Measurements from ENCODE around the gene APOBR.
"Not testable (repeated sequence)": the region's sequence is repeated elsewhere in the genome, so short reads cannot be mapped to it uniquely, and the experiment has no call there.

APOBR gene, protein sequence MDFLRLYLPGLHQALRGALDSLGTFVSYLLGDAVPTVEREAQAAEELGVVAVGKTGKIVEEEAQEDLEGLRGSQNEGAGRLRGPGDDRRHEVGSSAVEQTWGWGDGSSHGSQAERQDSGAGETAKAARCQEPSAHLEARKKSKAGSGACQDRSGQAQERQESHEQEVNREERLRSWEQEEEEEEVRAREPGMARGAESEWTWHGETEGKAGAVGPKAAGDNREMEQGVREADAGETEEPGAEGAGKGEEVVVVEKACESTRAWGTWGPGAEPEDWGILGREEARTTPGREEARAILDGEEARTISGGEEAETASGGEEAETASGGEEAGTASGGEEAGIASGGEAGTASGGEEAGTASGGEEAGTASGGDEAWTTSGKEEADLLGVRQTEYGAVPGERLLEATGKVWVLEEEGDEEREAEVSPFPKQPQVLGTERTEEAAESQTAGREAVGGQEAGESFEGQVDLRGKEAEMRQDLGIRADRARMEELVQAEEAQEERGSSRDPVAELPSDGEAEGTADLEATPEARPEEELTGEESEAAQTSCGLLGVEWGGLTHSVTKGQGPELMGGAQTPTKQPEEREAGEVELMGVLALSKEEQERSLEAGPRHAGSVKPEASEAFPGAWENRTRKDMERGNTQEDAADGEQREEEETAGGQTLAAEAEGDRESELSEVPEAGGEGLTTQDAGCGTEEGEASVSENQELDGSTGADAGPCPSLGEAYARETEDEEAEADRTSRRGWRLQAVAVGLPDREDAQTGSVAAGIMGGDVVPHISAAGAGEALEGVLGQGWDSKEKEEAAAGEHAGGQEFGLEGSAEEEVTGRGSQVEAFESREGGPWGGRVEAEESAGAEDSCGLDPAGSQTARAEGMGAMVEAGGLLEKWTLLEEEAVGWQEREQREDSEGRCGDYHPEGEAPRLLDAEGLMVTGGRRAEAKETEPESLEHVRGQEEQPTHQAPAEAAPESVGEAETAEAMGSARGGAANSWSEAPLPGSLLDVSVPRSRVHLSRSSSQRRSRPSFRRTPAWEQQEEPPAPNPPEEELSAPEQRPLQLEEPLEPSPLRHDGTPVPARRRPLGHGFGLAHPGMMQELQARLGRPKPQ

DNA sequence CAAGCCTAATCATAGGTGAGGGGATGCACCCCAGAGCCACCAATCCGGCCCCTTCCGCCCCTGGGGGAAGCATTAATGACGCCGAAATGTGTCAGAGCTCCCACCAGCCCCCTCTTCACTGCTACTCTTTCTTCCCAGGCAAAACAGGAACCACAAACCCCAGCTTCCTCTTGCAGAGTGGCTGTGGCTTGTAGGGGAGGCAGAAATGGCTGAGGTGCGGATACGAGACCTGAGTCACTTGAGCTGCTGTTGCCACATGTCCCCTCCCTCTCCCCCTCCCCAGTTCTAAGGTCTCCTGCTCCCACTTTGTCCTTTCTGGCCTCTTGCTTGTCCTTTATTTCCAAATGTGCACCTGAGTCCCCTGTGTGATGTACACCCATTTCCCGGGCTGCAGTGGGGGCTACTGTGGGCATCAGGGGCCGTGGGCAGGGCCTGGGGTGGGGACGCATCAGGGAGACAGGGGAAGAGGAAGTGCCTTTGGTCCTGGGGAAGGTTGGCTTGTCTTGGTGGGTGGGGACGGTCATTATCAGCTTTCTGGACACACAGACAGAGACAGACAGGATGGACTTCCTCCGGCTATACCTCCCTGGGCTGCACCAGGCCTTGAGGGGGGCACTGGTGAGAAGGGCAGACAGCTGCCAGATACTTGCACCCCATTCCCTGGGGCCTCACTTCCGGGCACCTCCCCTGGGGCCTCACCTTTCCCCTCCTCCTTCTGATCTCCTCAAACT lies at the start of gene APOBR:
TSS of gene APOBR (plus strand) at position 523 of the 731 bp plus-strand sequence. CDS start at position 562, 39 bp downstream.
- in situ Hi-C loops (cut with MboI; ENCODE audit: low sequenced_read_pairs): no loop called here

DNA sequence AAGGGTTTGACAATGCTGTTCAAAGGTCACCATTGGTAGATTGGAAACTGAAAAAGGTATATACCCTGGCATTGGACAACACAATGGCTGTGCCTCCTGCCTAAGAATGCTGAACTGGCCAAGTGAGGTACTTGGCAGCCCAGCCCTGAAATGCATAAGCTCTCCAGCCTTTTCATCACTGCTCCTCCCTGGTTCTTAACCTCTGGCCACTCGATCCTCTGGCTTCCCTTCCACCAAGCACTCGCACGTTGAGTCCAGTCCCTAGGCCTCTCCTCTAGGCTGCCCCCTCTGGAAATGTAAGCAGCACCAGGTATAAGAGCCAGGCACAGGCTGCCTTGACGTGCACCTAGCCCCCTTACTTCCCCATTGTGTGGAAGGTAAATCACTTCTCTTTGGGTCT lies 48.1 kb upstream of the APOBR start:
- in situ Hi-C loops (cut with MboI; ENCODE audit: low sequenced_read_pairs): not testable (repeated sequence)

DNA sequence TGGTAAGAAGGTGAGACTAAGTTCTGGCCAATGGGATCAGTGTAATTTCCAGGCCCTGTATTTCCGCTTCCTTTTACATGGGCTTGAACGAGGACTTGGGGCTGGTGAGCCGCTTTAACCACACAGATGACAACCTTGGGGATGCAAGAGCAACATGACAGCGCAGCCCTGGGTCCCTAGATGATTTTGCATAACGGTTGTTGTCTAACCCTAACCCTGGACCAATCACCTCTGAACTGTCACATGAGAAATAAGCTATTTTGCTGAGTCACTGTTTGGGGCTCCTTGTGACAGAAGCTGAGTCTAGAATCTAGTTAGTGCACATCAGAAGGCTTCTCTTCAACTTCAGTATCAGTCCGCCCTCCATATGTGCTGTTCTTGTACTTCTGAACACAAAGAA lies 47.4 kb upstream of the APOBR start:
- in situ Hi-C loops (cut with MboI; ENCODE audit: low sequenced_read_pairs): not testable (repeated sequence)

DNA sequence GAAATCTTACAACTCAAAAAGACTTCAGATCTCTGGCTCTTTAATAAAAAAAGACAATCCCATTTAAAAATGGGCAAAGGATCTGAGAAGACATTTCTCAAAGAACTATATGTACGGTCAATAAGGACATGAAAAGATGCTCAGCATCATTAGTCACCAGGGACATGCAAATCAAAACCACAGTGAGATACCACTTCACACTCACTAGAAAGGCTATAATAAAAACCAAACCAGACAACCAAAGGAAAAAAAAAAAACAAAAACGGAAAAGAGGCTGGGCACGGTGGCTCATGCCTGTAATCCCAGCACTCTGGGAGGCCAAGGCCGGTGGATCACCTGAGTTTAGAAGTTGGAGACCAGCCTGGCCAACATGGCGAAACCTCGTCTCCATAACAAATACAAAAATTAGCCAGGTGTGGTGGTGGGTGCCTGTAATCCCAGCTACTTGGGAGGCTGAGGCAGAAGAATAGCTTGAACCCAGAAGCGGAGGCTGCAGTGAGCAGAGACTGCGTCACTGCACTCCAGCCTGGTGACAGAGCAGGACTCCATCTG lies 20.7 kb upstream of the APOBR start:
- in situ Hi-C loops (cut with MboI; ENCODE audit: low sequenced_read_pairs): no loop called here

DNA sequence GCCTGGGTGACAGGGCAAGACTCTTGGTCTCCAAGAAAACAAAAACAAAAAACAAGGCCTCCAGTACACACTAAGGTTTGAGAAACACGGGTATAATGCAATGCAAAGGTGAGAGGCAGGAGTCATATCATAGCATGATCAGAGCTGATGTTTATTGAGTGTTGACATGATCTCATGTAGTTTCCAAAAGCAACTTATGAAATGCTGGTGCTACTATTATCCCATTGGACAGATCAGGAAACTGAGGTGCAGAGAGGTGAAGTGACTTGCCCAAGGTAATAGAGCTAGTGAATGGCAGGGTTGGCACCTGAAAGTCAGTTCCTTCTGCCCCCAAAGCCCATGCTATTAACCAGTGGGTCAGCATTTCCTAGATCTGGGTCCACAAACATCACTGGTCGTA lies 19.2 kb upstream of the APOBR start:
- in situ Hi-C loops (cut with MboI; ENCODE audit: low sequenced_read_pairs): no loop called here

DNA sequence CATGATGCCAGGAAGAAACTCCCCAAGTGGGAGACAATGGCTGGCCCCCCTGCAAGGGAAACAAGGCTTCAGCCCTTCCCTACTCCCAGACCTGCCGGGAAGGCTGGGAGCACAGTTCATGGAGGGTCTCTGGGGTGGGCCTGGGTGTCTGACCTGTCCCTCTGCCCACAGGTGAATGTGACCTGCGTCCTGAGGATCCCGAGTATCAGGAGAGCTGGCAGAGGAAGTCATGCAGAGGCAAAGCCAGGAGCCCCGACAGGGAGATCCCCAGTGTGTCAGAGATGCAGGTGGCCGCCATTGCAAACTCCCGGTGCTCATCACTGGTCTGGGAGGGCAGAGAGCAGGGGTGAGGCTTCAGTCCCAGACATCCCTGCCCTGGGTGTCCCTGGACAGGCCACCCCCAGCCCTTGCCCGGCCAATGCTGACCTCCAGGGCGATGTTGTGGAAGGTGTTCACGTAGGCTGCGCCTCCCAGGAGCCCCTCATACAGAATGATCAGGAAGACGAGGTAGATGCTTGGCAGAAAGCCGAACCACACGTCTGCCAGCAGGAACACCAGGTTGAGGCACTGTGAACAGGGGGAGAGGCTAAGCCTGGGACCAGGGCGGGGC lies 17.0 kb upstream of the APOBR start:
- in situ Hi-C loops (cut with MboI; ENCODE audit: low sequenced_read_pairs): no loop called here

DNA sequence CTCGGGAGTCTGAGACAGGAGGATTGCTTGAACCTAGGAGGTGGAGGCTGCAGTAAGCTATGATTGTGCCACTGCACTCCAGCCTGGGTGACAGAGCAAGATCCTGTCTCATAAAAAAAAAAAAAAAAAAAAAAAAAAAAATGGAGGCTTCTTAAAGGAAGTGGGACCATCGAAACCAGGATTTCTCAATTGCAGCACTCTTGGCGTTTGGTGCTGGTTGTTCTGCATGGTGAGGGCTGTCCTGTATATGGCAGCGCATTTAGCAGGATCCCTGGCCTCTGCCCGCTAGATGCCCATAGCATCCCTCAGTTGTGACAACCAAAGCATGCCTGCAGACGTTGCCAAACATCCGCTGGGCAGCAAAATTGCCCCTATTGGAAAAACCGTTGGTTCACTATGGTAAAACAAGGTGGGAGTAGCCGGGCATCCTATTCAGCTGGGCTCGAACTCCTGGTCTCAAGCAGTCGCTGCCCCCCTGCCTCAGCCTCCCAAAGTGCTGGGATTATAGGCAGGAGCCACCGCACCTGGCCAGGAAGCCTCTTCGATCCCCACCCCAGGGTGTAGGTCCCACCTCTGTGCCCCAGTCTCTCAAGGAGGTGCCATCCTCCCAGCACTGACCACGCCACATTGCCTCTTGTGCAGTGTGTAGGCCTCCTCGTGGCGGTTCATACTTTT lies 15.8 kb upstream of the APOBR start:
- in situ Hi-C loops (cut with MboI; ENCODE audit: low sequenced_read_pairs): no loop called here

DNA sequence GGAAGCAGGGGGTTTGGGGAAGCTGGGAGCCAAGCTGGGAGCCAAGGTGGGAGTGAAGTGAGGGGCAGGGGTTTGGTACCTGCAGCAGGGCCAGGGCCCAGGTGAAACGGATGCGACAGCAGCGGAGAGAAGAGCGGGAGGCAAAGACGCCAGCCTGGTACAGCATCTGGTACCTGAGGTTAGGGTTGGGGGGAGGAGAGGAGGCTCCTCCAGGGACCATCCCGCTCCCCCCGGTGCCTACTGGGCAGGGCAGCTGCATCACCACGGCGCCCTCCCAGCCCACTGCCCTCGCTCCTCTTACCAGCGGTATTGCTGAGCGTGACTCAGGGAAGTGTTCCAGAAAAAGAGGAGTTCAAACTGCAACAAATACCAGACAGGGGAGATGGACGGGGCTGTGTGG lies 12.4 kb upstream of the APOBR start:
- in situ Hi-C loops (cut with MboI; ENCODE audit: low sequenced_read_pairs): no loop called here

DNA sequence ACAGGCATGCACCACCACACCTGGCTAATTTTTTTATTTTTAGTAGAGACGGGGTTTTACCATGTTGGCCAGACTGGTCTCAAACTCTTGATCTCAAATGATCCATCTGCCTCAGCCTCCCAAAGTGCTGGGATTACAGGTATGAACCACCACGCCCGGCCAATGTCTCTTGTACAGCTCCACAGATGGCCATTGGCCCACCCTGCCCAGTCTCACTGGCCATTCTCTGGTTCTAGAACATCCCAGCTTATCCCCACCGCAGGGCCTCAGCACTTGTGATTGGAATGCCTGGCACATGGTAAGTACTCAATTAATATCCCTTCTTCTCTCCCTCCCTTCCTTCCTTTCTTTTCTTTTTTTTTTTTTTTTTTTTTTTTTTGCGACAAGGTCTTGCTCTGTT lies 11.1 kb upstream of the APOBR start:
- in situ Hi-C loops (cut with MboI; ENCODE audit: low sequenced_read_pairs): not testable (repeated sequence)

DNA sequence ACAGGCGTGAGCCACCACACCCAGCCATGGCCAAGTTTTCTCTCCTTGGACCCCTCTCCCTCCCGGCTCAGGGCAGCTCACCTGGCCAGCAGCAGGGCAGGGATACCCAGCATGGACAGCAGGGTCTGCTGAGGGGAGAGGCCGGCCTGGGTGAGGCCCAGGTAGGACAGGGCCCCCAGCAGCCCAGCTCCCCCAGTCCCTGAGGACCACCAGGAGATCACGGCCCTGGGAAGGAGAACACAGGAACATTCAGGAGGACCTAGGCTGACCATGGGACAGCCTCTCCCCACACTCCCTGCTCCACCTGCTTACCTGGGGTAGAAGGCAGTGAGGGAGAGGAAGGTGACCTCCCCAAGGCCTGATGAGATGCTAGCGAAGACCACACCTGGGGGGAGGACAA lies 8.2 kb upstream of the APOBR start:
- in situ Hi-C loops (cut with MboI; ENCODE audit: low sequenced_read_pairs): no loop called here

DNA sequence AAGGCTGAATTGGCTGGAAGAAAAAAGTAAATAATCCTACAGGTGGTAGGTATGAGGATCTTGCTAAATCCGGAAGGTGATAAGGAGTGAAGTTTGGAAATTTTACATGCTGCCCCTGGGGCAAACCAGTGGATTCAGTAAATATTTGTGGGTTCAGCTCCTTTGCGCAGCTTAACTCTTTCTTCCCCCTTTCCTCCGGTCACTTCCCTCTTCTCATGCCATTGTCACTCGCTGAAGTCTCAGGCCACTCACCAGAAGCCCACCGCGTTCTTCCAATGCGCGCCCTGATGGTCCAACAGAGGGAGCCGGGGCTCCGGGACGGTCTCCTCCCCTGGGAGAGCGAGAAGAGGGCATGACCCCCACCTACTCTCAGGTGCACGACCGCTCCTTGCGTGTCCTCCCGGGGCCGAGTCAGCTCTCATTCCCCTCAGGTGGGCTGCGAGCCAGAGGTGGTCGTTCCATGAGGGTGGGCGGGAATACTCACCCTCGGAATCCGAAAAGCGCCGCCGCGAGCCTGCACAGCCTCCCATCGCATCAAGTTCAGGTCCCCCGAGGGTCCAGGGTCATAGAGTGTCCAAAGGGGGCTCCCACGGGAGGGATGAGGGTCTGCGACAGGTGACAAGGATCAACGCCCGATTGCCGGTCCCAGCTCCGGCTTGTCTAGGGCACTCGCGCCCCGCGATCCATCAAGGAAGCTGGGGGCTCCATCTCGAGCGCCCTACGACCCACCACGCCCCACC lies 3.0 kb upstream of the APOBR start:
- in situ Hi-C loops (cut with MboI; ENCODE audit: low sequenced_read_pairs): no loop called here

DNA sequence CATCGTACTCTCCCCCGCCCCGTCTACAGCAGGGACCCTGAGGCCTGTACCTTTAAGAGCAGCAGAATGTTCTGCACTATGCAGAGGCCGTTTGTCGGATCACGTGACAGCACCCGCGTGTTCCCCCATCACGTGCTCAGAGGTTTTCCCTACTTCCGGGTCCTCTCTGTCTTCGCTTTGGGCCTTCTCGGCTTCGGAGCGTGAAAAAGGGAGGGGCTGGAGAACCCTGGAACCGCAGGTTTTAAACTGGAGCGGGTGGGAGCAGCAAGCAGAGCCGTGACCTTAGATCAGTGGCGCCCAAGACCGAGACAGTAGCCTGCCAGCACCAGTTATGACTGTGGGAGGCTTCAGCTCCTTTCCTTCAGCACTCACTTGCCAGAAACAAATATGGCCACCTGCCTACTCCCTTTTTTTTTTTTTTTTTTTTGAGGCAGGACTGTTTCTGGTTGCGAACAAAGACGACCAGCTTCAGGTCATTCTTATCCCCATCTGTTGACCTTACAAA lies 2.4 kb upstream of the APOBR start, which contains the start of gene CLN3:
TSS of gene CLN3 (minus strand) at position 105 of the 505 bp plus-strand sequence. CDS start 315 bp downstream, outside the sequence.
- in situ Hi-C loops (cut with MboI; ENCODE audit: low sequenced_read_pairs): no loop called here

DNA sequence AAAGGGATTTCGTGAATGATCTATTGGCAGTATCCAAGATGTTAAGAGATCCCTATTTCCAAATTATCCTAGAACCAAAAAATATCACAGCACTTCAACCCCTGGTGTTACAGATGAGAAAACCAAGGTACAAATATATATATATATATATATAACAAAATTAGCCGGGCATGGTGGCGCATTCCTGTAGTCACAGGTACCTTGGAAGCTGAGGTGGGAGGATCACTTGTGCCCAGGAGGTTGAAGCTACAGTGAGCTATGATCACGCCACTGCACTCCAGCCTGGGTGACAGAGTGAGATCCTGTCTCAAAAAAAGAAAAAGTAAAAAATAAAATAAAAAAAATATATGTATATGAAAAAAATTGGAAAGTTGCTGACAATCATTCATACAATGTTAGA lies 1.9 kb upstream of the APOBR start:
- in situ Hi-C loops (cut with MboI; ENCODE audit: low sequenced_read_pairs): no loop called here

DNA sequence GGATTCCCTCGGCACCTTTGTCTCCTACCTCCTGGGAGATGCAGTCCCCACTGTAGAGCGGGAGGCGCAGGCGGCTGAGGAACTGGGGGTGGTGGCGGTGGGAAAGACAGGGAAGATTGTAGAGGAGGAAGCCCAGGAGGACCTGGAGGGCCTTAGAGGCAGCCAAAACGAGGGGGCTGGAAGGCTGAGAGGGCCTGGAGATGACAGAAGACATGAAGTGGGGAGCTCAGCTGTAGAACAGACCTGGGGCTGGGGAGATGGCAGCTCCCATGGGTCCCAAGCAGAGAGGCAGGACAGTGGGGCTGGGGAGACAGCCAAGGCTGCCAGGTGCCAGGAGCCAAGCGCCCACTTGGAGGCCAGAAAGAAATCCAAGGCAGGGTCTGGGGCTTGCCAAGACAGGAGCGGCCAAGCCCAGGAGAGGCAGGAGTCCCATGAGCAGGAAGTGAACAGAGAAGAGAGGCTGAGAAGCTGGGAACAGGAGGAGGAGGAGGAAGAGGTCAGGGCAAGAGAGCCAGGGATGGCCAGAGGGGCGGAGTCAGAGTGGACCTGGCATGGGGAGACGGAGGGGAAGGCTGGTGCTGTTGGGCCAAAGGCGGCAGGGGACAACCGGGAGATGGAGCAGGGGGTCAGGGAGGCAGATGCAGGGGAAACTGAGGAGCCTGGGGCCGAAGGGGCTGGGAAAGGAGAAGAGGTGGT lies 803 bp downstream of the APOBR start:
- in situ Hi-C loops (cut with MboI; ENCODE audit: low sequenced_read_pairs): no loop called here

DNA sequence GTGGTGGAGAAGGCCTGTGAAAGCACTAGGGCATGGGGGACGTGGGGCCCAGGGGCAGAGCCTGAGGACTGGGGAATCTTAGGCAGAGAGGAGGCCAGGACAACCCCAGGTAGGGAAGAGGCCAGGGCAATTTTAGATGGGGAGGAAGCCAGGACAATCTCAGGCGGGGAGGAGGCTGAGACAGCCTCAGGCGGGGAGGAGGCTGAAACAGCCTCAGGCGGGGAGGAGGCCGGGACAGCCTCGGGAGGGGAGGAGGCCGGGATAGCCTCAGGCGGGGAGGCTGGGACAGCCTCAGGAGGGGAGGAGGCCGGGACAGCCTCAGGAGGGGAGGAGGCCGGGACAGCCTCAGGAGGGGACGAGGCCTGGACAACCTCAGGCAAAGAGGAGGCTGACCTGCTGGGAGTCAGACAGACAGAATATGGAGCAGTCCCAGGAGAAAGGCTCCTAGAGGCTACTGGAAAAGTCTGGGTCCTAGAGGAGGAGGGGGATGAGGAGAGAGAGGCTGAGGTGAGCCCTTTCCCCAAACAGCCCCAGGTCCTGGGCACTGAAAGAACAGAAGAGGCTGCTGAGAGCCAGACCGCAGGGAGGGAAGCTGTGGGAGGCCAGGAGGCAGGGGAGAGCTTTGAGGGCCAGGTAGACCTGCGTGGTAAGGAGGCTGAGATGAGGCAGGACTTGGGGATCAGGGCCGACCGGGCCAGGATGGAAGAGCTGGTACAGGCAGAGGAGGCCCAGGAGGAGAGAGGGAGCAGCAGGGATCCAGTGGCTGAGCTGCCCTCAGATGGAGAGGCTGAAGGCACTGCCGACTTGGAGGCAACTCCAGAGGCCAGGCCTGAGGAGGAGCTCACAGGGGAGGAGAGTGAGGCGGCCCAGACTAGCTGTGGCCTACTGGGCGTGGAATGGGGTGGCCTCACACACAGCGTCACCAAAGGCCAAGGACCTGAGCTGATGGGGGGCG lies 1.6 kb downstream of the APOBR start:
- in situ Hi-C loops (cut with MboI; ENCODE audit: low sequenced_read_pairs): no loop called here

DNA sequence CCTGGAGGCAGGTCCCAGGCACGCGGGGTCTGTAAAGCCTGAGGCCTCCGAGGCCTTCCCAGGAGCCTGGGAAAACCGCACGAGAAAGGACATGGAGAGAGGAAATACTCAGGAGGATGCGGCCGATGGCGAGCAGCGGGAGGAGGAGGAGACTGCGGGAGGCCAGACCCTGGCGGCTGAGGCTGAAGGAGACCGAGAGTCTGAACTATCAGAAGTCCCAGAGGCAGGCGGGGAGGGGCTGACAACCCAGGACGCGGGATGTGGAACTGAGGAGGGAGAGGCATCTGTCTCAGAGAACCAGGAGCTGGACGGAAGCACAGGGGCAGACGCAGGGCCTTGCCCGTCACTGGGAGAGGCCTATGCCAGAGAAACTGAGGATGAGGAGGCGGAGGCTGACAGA lies 2.4 kb downstream of the APOBR start:
- in situ Hi-C loops (cut with MboI; ENCODE audit: low sequenced_read_pairs): no loop called here

DNA sequence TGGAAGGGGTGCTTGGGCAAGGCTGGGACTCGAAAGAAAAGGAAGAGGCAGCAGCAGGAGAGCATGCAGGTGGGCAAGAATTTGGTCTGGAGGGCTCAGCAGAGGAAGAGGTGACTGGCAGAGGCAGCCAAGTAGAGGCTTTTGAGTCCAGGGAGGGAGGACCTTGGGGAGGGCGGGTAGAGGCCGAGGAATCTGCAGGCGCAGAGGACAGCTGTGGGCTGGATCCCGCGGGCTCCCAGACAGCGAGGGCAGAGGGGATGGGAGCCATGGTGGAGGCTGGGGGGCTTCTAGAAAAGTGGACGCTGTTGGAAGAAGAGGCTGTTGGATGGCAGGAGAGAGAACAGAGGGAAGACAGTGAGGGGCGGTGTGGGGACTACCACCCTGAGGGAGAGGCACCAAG lies 2.9 kb downstream of the APOBR start:
- in situ Hi-C loops (cut with MboI; ENCODE audit: low sequenced_read_pairs): no loop called here
